HCT116 (cell line): ENCODE measurements around the gene GRIP1. TPM values are rescaled to one million over a fixed set of nuclear protein-coding genes. Genes with fewer than 3 reads are reported as not detected.

Experiments used
- ATAC-seq: fragments of 200-7000 bp; cut with Tn5 transposase; 2 replicates; pipeline ENCODE4 v1.9.1; 2020; ENCODE audit warnings: mild to moderate bottlenecking, moderate library complexity
- BruUV-seq: library from RNA; stranded (reverse); fragments of 400-500 nt; replicated peaks from 2 replicates; lab custom pipeline; 2021; lab: Mats Ljungman, UMichigan
- CTCF ChIA-PET: fragments of 300-600 bp; sonication (Branson Sonifier 250); formaldehyde crosslinking; loops from one replicate; lab custom pipeline; 2021; ENCODE audit warnings: antibody characterized with exemption; lab: Charles Lee
- POLR2A ChIA-PET: fragments of 300-600, 350-600 bp; sonication (Branson Sonifier 250); formaldehyde crosslinking; loops from one replicate; lab custom pipeline; 2021; ENCODE audit warnings: antibody characterized with exemption; lab: Charles Lee
- RAD21 ChIA-PET, 2 experiments: fragments of 300-600 bp; sonication (Branson Sonifier 250); formaldehyde crosslinking; loops; one replicate each; lab custom pipeline; 2023; ENCODE audit warnings: low total read pairs in 2 of 2; ENCODE audit not compliant: uncharacterized antibody in 2 of 2, unreplicated experiment in 2 of 2, low non-redundant PET in 1 of 2; lab: Charles Lee
- DNase-seq: peaks from one replicate; pipeline ENCODE4 v3.0.0-alpha.2; 2010; ENCODE audit warnings: low read depth, low spot score
- H2AFZ ChIP-seq: fragments of 200-600 bp; shearing (Covaris generic), sonication (generic); 2 replicates; pipeline ENCODE4 v1.6.1; 2017; ENCODE audit warnings: low read depth, mixed run types, mixed read lengths, antibody characterized with exemption, low read length; ENCODE audit not compliant: poor library complexity, severe bottlenecking
- H3K27ac ChIP-seq: 2 replicates; pipeline ENCODE4 v1.5.1; 2012; ENCODE audit warnings: low read depth, low read length
- H3K27me3 ChIP-seq: fragments of 200-600 bp; sonication (generic); 2 replicates; pipeline ENCODE4 v1.6.1; 2016; ENCODE audit warnings: mixed run types, low read length, mixed read lengths; ENCODE audit not compliant: insufficient read depth
- H3K36me3 ChIP-seq, 2 experiments: fragments of 200-500 bp in 1 of 2; fragments of 200-600 bp in 1 of 2; sonication (Bioruptor generic) in 1 of 2; sonication (generic) in 1 of 2; 2 replicates each; pipeline versions ENCODE4 v1.5.1 to v1.6.1; 2014 to 2016; ENCODE audit warnings: low read length in 2 of 2, inconsistent platforms in 1 of 2, mixed read lengths in 1 of 2, mixed run types in 1 of 2; ENCODE audit not compliant: insufficient read depth in 2 of 2, control insufficient read depth in 1 of 2
- H3K4me1 ChIP-seq, 2 experiments: fragments of 200-600 bp in 1 of 2; sonication (generic) in 1 of 2; 2 replicates each; pipeline versions ENCODE4 v1.5.1 to v1.6.1; 2012 to 2017; ENCODE audit warnings: low read length in 2 of 2, inconsistent platforms in 1 of 2, mild to moderate bottlenecking in 1 of 2, mixed read lengths in 1 of 2, mixed run types in 1 of 2, moderate library complexity in 1 of 2; ENCODE audit not compliant: insufficient read depth in 2 of 2, control insufficient read depth in 1 of 2
- H3K4me2 ChIP-seq: fragments of 200-600 bp; sonication (generic); 2 replicates; pipeline ENCODE4 v1.6.1; 2017; ENCODE audit warnings: mixed run types, low read length, mixed read lengths
- H3K4me3 ChIP-seq, 2 experiments: fragments of 200-600 bp in 1 of 2; sonication (generic) in 1 of 2; replicated peaks in 1 of 2; 2 replicates each; pipeline ENCODE4 v1.5.1; 2011 to 2016; ENCODE audit warnings: low read length in 2 of 2, control low read depth in 1 of 2, low read depth in 1 of 2, mild to moderate bottlenecking in 1 of 2, mixed read lengths in 1 of 2, mixed run types in 1 of 2
- H3K79me2 ChIP-seq: fragments of 200-600 bp; sonication (generic); 2 replicates; pipeline ENCODE4 v1.6.1; 2017; ENCODE audit warnings: mild to moderate bottlenecking, mixed run types, low read length, moderate library complexity, mixed read lengths; ENCODE audit not compliant: insufficient read depth
- H3K9ac ChIP-seq: fragments of 200-600 bp; sonication (generic); 2 replicates; pipeline ENCODE4 v1.6.1; 2016; ENCODE audit warnings: low read length, mixed read lengths
- H3K9me2 ChIP-seq: fragments of 200-600 bp; sonication (generic), shearing (Covaris generic); 2 replicates; pipeline ENCODE4 v1.6.1; 2017; ENCODE audit warnings: mixed run types, mild to moderate bottlenecking, moderate library complexity; ENCODE audit not compliant: insufficient read depth
- H3K9me3 ChIP-seq, 2 experiments: fragments of 200-500 bp in 1 of 2; fragments of 200-600 bp in 1 of 2; sonication (Bioruptor generic) in 1 of 2; sonication (generic) in 1 of 2; 2 replicates each; pipeline ENCODE4 v1.6.1; 2014 to 2017; ENCODE audit warnings: low read length in 2 of 2, mixed read lengths in 2 of 2, inconsistent platforms in 1 of 2, low read depth in 1 of 2, mild to moderate bottlenecking in 1 of 2, mixed run types in 1 of 2, moderate library complexity in 1 of 2; ENCODE audit not compliant: control insufficient read depth in 1 of 2, insufficient read depth in 1 of 2
- H4K20me1 ChIP-seq: fragments of 200-600 bp; sonication (generic), shearing (Covaris generic); 2 replicates; pipeline ENCODE4 v1.6.1; 2017; ENCODE audit warnings: mixed run types, mild to moderate bottlenecking, moderate library complexity; ENCODE audit not compliant: insufficient read depth
- ATF3 ChIP-seq: IDR thresholded peaks from 2 replicates; pipeline ENCODE4 v1.6.1; 2012
- CBX3 ChIP-seq: IDR thresholded peaks from 2 replicates; pipeline ENCODE4 v1.6.1; 2012; ENCODE audit warnings: low read depth
- CEBPB ChIP-seq: IDR thresholded peaks from 2 replicates; pipeline ENCODE4 v1.6.1; 2012; ENCODE audit warnings: low read depth
- CTCF ChIP-seq, 3 experiments: fragments of 200-600 bp in 1 of 3; sonication (generic) in 1 of 3; IDR thresholded peaks in 2 of 3; conservative IDR thresholded peaks in 1 of 3; 2 replicates each; pipeline ENCODE4 v1.5.1; 2012 to 2017; ENCODE audit warnings: low read depth in 2 of 3, low read length in 2 of 3, antibody characterized with exemption in 1 of 3, borderline replicate concordance in 1 of 3, control low read depth in 1 of 3, mild to moderate bottlenecking in 1 of 3, mixed read lengths in 1 of 3, mixed run types in 1 of 3, moderate library complexity in 1 of 3; ENCODE audit not compliant: insufficient read depth in 1 of 3
- EGR1 ChIP-seq: IDR thresholded peaks from 2 replicates; pipeline ENCODE4 v1.6.1; 2012; ENCODE audit warnings: low read depth
- ELF1 ChIP-seq: IDR thresholded peaks from 2 replicates; pipeline ENCODE4 v1.6.1; 2012; ENCODE audit warnings: low read depth, borderline replicate concordance
- EZH2 ChIP-seq: fragments of 200-600 bp; sonication (generic); IDR thresholded peaks from 2 replicates; pipeline ENCODE4 v1.6.1; 2017; ENCODE audit warnings: antibody characterized with exemption, mixed run types
- FOSL1 ChIP-seq: IDR thresholded peaks from 2 replicates; pipeline ENCODE4 v1.6.1; 2012; ENCODE audit warnings: low read depth
- JUND ChIP-seq: IDR thresholded peaks from 2 replicates; pipeline ENCODE4 v1.6.1; 2012
- MAX ChIP-seq: IDR thresholded peaks from 2 replicates; pipeline ENCODE4 v1.6.1; 2012
- POLR2A ChIP-seq: IDR thresholded peaks from 2 replicates; pipeline ENCODE4 v1.7.0; 2011; ENCODE audit warnings: borderline replicate concordance; ENCODE audit not compliant: insufficient read depth, insufficient read length; ENCODE audit errors: extremely low read depth
- POLR2AphosphoS5 ChIP-seq: IDR thresholded peaks from 2 replicates; pipeline ENCODE4 v1.6.1; 2011; ENCODE audit warnings: mild to moderate bottlenecking, low read depth, low read length, moderate library complexity
- RAD21 ChIP-seq: IDR thresholded peaks from 2 replicates; pipeline ENCODE4 v1.6.1; 2012; ENCODE audit warnings: low read depth, mild to moderate bottlenecking
- REST ChIP-seq: IDR thresholded peaks from 2 replicates; pipeline ENCODE4 v1.6.1; 2012; ENCODE audit warnings: low read depth
- SIN3A ChIP-seq: IDR thresholded peaks from 2 replicates; pipeline ENCODE4 v1.6.1; 2012; ENCODE audit warnings: low read depth
- TCF7L2 ChIP-seq: IDR thresholded peaks from 2 replicates; pipeline ENCODE4 v1.7.0; 2011; ENCODE audit warnings: borderline replicate concordance, inconsistent platforms; ENCODE audit not compliant: insufficient read depth, insufficient read length; ENCODE audit errors: extremely low read depth
- YY1 ChIP-seq: IDR thresholded peaks from 2 replicates; pipeline ENCODE4 v1.6.1; 2011; ENCODE audit warnings: low read length, low read depth, moderate library complexity, mild to moderate bottlenecking; ENCODE audit not compliant: insufficient replicate concordance; ENCODE audit errors: extremely low read depth
- ZFX ChIP-seq: fragments of 450-650 bp; IDR thresholded peaks from 2 replicates; pipeline ENCODE4 v1.6.1; 2017
- ZNF274 ChIP-seq: fragments of 200-500 bp; sonication (Bioruptor generic); IDR thresholded peaks from 2 replicates; pipeline ENCODE4 v1.6.1; 2014; ENCODE audit warnings: mild to moderate bottlenecking, low read depth, low read length, inconsistent platforms
- intact Hi-C: fragments of 100-400 bp; cut with micrococcal nuclease; formaldehyde crosslinking; loops from 2 replicates; pipeline ENCODE4 v1.10.0; 2022
- total RNA-seq: library from RNA; stranded (reverse); gene quantifications from one replicate; pipeline ENCODE4 v1.2.1, GENCODE V29; 2021; ENCODE audit not compliant: unreplicated experiment

Gene GRIP1
- total RNA-seq, 1 experiment from 2014 or later = not detected

GRCh38 chr12:66359300-66359699 is 319.6 kb downstream of the GRIP1 start:
- Histone ChIP-seq H3K79me2 (no peaks in the 10 kb centered on the region), H2AFZ (no peak overlapping the region), H3K27me3 (0 out of 2 replicates have a peak, but pooled peaks cover 8% of the 10 kb centered on the region), H3K9me3 (no peaks in the 10 kb centered on the region), H3K36me3 (no peaks in the 10 kb centered on the region), H3K4me2 (no peak overlapping the region), H3K4me3 (no peak overlapping the region), H3K9ac (no peak overlapping the region), H4K20me1 (no peaks in the 10 kb centered on the region), H3K4me1 (no peaks in the 10 kb centered on the region), H3K27ac (no peak overlapping the region), H3K9me2 (no peaks in the 10 kb centered on the region)
- TF ChIP-seq YY1 (no peak), TCF7L2 (no peak), POLR2A (no peak), FOSL1 (no peak), REST (no peak), CEBPB (no peak), ATF3 (no peak), ZNF274 (no peak), EGR1 (no peak), MAX (no peak), JUND (no peak), EZH2 (no peak), ELF1 (no peak), CTCF (IDR thresholded peaks at IDR 0.05 in 2 of 3, conservative IDR thresholded peaks at IDR 0.05 in 1 of 3; ENCODE audit: borderline replicate concordance in 1 of 3, insufficient read depth in 1 of 3, low read depth in 2 of 3, low read length in 2 of 3) (no peak), RAD21 (no peak), ZFX (no peak), POLR2AphosphoS5 (no peak), SIN3A (no peak), CBX3 (no peak)
- intact Hi-C loops = loop anchor here (10.0 kb wide), 2 partner anchors 336 to 506 kb away; no protein-coding TSS in a partner anchor
- DNase-seq (no peak), ATAC-seq (no peak)
- BruUV-seq = no TSS peak
- ChIA-PET RAD21 (no interaction called here), CTCF (no interaction called here), POLR2A (no interaction called here)
